Transverse colon (tissue), 4 donors: Measurements from ENCODE around the gene INSL4. TPM values are rescaled to one million over a fixed set of nuclear protein-coding genes. Genes with fewer than 3 reads are reported as not detected.

Experiments
- DNase-seq: peaks from one replicate; pipeline ENCODE4 v3.0.0-alpha.2; 2019
- H3K27ac ChIP-seq, 4 donors: fragments of 200-600 bp; sonication (generic); 2 replicates each; pipeline ENCODE4 v1.5.1; 2016 to 2018; ENCODE audit warnings: inconsistent platforms in 4 of 4
- H3K27me3 ChIP-seq: fragments of 200-600 bp; sonication (generic); 2 replicates; pipeline ENCODE4 v1.5.1; 2017; ENCODE audit warnings: inconsistent platforms
- H3K36me3 ChIP-seq, 4 donors: fragments of 200-600 bp; sonication (generic); 2 replicates each; pipeline ENCODE4 v1.5.1; 2017 to 2019; ENCODE audit warnings: inconsistent platforms in 4 of 4
- H3K4me1 ChIP-seq, 4 donors: fragments of 200-600 bp; sonication (generic); 2 replicates each; pipeline ENCODE4 v1.5.1; 2017 to 2020; ENCODE audit warnings: inconsistent platforms in 4 of 4
- H3K4me3 ChIP-seq, 4 donors: fragments of 200-600 bp; sonication (generic); 1 replicate in 1 of 4; 2 replicates in 3 of 4; pipeline versions ENCODE4 v1.5.1 to v1.6.1; 2017 to 2019; ENCODE audit warnings: inconsistent platforms in 4 of 4
- H3K9me3 ChIP-seq, 2 donors: fragments of 200-600 bp; sonication (generic); 2 replicates each; pipeline ENCODE4 v1.5.1; 2017 to 2019; ENCODE audit warnings: inconsistent platforms in 2 of 2
- EP300 ChIP-seq: sonication (generic); formaldehyde crosslinking; IDR thresholded peaks from one replicate; pipeline ENCODE4 v1.6.1; 2017; ENCODE audit warnings: antibody characterized with exemption, low read depth
- POLR2A ChIP-seq: fragments of 450-650 bp; IDR thresholded peaks from one replicate; pipeline ENCODE4 v1.6.1; 2016; ENCODE audit warnings: antibody characterized with exemption, mild to moderate bottlenecking, moderate library complexity
- POLR2AphosphoS5 ChIP-seq, 3 donors: sonication (generic); formaldehyde crosslinking; IDR thresholded peaks; one replicate each; pipeline ENCODE4 v1.6.1; 2016; ENCODE audit warnings: antibody characterized with exemption in 3 of 3
- WGBS, 2 donors: methylation state at CpG; one replicate each; pipeline ENCODE4 v1.1.5; 2018; ENCODE audit warnings: low coverage in 1 of 2; 5-methylcytosine and 5-hydroxymethylcytosine counted together
- in situ Hi-C, 4 donors: fragments of 200-750 bp; cut with MboI; loops; one replicate each; pipeline versions ENCODE4 v1.15.0 to v1.15.1; 2017; ENCODE audit warnings: low sequenced_read_pairs in 3 of 4, low pct_ligation_motif_present in 1 of 4, low pct_unique_long_range_greater_than_20kb in 1 of 4
- intact Hi-C: fragments of 100-400 bp; cut with DNase I; formaldehyde crosslinking; loops from one replicate; pipeline ENCODE4 v1.15.1; 2023; ENCODE audit warnings: low total_unique reads
- total RNA-seq, 4 donors: library from RNA; depleted of rRNA; stranded (reverse); fragments of >200 nt; gene quantifications; one replicate each; pipeline ENCODE4 v1.1.0, GENCODE V29; 2016
- TF ChIP-seq, protein P1 (sequence below), 5 experiments: fragments of 200-600 bp in 3 of 5; fragments of 450-650 bp in 2 of 5; sonication (generic) in 3 of 5; IDR thresholded peaks; 1 replicate in 2 of 5; 2 replicates in 3 of 5; pipeline ENCODE4 v1.5.1; 2016 to 2017; ENCODE audit warnings: antibody characterized with exemption in 5 of 5, inconsistent platforms in 3 of 5, mild to moderate bottlenecking in 2 of 5, moderate library complexity in 1 of 5

Gene INSL4
- total RNA-seq, result not detected

DNA sequence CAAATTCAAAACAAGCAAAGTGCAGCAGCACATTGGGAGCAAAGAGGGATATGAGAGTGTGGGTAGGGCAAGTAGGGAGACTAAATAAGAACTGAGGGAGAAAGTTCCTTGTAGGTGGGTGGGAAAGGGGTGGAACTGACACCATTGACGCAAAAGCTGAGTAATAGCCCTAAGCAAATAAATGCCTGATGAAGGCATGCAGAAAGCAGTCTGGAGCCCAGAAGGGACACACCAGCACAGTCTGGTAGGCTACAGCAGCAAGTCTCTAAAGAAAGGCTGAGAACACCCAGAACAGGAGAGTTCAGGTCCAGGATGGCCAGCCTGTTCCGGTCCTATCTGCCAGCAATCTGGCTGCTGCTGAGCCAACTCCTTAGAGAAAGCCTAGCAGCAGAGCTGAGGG is at the start of gene INSL4:
Gene INSL4, plus strand, starts transcription at position 208 of the 400 bp plus-strand sequence. Its CDS starts 105 bp downstream, at position 313.
- intact Hi-C loops (loop anchor here (10.0 kb wide), 1 partner anchor 324 kb away; no protein-coding TSS in a partner anchor), in situ Hi-C loops (no loop called here)
- WGBS, 2 donors, result 80 to 89% methylated on average over 1 to 2 of the region's 2 CpGs

DNA sequence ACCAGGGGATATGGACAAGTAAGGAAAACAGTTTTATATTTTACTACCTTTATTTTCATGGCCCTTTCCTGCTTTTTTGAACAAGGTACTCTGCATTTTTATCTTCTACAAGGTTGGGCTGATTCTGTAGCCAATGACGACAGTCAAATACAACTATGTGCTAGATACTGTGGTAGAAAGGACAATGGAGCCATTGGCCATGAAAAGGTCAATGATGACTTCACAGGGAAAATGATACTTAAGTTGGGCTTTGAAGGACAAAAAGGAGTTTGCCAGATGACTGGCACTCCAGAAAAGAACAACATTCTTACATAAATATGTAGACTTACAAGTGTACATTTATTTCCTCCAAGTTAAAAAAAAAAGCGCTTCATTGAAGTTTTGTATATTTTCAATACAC is 46.4 kb upstream of the INSL4 start:
- Histone ChIP-seq H3K4me3 (no peak overlapping the region), H3K4me1 (no peaks in the 10 kb centered on the region), H3K9me3 (no peaks in the 10 kb centered on the region), H3K27ac (no peak overlapping the region), H3K36me3 (no peaks in the 10 kb centered on the region), H3K27me3 (no peaks in the 10 kb centered on the region)
- intact Hi-C loops (no loop called here), in situ Hi-C loops (loop anchor here (10.0 to 25.0 kb wide), 7 partner anchors 103 to 422 kb away; partner anchors contain the start of gene PLGRKT (in 1 of the 4))
- TF ChIP-seq, protein P1, sequence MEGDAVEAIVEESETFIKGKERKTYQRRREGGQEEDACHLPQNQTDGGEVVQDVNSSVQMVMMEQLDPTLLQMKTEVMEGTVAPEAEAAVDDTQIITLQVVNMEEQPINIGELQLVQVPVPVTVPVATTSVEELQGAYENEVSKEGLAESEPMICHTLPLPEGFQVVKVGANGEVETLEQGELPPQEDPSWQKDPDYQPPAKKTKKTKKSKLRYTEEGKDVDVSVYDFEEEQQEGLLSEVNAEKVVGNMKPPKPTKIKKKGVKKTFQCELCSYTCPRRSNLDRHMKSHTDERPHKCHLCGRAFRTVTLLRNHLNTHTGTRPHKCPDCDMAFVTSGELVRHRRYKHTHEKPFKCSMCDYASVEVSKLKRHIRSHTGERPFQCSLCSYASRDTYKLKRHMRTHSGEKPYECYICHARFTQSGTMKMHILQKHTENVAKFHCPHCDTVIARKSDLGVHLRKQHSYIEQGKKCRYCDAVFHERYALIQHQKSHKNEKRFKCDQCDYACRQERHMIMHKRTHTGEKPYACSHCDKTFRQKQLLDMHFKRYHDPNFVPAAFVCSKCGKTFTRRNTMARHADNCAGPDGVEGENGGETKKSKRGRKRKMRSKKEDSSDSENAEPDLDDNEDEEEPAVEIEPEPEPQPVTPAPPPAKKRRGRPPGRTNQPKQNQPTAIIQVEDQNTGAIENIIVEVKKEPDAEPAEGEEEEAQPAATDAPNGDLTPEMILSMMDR (IDR thresholded peaks at IDR 0.05), result no peak
- 80 to 96% methylated on average over 1 to 2 of the region's 2 CpGs for WGBS, 2 donors
- DNase-seq, result no peak

More for the DNA sequence above, at the start of gene INSL4:
- no peak for DNase-seq
- Histone ChIP-seq H3K27ac (no peak within 1 kb of the TSS), H3K27me3 (no peaks in the 10 kb centered on the region), H3K9me3 (no peaks in the 10 kb centered on the region), H3K36me3 (no peaks in the 10 kb centered on the region), H3K4me3 (no peak within 1 kb of the TSS), H3K4me1 (no peaks in the 10 kb centered on the region)
- TF ChIP-seq, protein P1 (IDR thresholded peaks at IDR 0.05), result no peak
- no peak for TF ChIP-seq POLR2AphosphoS5 (IDR thresholded peaks at IDR 0.05)
- TF ChIP-seq POLR2A, result no peak
- no peak for TF ChIP-seq EP300

DNA sequence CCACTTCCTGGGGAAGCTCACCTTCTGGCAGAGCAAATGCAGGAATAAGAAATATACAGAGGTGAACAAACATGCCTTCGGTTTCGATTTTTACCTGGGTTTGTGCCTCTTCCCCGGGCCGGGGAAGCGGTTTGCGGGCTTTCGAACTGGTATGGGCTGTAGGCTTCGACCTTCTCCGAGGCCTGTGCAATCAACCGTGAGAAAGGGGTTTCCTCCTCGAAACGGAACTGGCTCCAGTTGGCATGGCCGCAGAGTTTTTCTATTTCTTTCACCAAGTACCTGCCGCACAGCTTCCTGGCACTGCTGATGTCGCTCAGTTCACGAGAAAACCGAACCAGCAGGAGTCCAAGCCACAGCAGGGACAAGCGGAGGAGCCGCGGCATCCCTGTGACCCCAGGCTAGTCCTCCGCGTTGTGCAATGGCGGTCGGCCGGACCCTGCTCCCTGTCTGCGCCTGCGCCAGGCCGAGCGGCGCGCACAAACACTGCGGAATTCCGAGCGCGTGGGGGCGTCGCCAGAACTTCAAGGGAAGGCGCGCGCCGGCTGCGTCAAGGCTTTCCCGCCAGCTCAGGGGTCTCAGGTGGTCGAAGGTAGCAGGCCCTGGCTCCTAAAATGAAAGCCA is 45.9 kb upstream of the INSL4 start, which contains the start of gene INSL6:
Gene INSL6, minus strand, starts transcription at position 420 of the 621 bp plus-strand sequence. Its CDS starts 37 bp downstream, at position 383.
- TF ChIP-seq POLR2AphosphoS5 (IDR thresholded peaks at IDR 0.05) (no peak), EP300 (no peak), POLR2A (no peak)
- TF ChIP-seq, protein P1 (IDR thresholded peaks at IDR 0.05), result no peak
- Histone ChIP-seq H3K27ac (no peak within 1 kb of the TSS), H3K36me3 (no peaks in the 10 kb centered on the region), H3K4me3 (no peak within 1 kb of the TSS), H3K9me3 (no peaks in the 10 kb centered on the region), H3K4me1 (no peaks in the 10 kb centered on the region), H3K27me3 (no peaks in the 10 kb centered on the region)
- in situ Hi-C loops, result loop anchor here (10.0 to 25.0 kb wide), 7 partner anchors 102 to 423 kb away; partner anchors contain the start of gene PLGRKT (in 1 of the 4)
- 90 to 95% methylated on average over 10 to 44 of the region's 44 CpGs for WGBS, 2 donors
- intact Hi-C loops, result no loop called here
- no peak for DNase-seq

DNA sequence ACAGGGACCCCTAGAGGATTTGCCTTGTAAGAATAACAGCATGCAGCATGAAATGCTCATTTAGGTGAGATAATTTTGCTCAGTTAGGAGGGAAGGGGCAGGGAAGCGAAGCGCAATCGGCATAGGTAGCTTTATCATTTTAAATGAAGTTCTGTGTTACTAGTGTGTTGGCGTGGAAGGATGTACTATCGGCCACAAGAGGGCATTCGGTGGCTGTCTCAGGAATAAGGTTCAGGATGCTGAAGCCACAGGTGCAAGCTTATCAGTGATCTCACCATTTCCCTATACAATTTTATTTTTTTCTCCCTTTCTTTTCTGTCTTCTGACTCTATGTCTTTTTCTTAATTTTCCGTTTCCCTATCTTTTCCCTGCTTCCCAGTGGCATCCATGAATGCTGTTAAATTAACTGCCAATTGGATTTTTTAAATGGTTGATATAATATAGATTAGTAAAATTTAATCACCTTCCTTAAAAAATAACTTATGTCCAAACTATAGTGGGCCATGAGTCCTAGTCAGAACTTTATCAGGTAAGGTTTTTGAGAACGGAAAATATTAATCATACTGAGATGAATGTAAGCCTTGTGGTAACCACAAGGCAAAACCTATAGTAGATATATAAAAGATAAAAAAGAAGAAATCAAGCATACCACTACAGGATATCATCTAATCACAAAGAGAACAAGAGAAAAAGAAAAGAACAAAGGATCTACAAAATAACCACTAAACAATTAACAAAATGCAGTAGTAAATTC is 44.6 kb upstream of the INSL4 start:
- Histone ChIP-seq H3K9me3 (no peaks in the 10 kb centered on the region), H3K27ac (no peak overlapping the region), H3K36me3 (no peaks in the 10 kb centered on the region), H3K4me1 (no peaks in the 10 kb centered on the region), H3K27me3 (no peaks in the 10 kb centered on the region), H3K4me3 (no peak overlapping the region)
- TF ChIP-seq EP300 (no peak), POLR2A (no peak), POLR2AphosphoS5 (IDR thresholded peaks at IDR 0.05) (no peak)
- TF ChIP-seq, protein P1 (IDR thresholded peaks at IDR 0.05), result peak; percentile 53 to 78 (median 67)
- in situ Hi-C loops, result loop anchor here (10.0 to 25.0 kb wide), 7 partner anchors 101 to 424 kb away; partner anchors contain the start of gene PLGRKT (in 1 of the 4)
- WGBS, 2 donors, result 15 to 23% methylated on average over 6 to 8 of the region's 8 CpGs
- intact Hi-C loops, result no loop called here
- DNase-seq, result peak; percentile 46
